ENCODE data around the gene VLDLR. TPM values are rescaled to one million over a fixed set of nuclear protein-coding genes. Genes with fewer than 3 reads are reported as not detected.

VLDLR gene
- total RNA-seq, 2 experiments from 2014 or later: 0.06 to 0.15 TPM

DNA sequence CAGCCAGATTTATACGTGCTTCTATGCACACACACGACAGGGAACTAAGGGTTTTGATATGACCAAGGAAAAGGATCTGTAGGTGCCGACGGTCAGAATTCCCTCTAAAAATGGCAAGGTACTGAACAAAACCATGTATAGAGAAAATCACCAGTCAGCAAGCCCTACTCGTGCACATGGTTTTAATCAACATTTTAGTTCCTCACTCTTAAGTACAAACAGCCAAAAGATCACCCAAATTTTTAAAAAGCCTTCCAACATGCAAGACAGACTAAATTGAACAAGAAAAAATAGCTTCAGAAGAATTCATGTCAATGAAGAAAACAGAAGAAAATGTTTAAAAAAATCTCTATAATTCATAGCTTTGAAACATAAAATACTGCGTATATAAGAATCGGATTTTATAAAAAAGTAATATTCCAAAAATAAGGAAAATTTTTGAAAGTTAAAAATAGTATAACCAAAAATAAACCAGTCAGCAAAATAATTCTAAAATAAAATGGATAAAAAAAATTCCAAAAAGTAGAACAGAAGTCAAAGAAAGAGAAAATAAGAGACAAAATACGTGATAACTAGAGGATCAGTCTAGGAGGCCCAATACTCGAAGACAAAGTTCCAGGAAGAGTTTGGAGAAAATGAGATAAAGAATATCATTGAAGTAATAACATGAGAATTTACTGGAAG is 52.7 kb downstream of the VLDLR start:
- H4K20me1 ChIP-seq (ENCODE audit: insufficient read depth, low read length): no peaks in the 10 kb centered on the region
- H3K9me3 ChIP-seq (ENCODE audit: low read length): no peaks in the 10 kb centered on the region
- H3K4me2 ChIP-seq (ENCODE audit: low read length): no peak overlapping the region
- H3K27ac ChIP-seq (ENCODE audit: low read depth, low read length, poor library complexity, severe bottlenecking): no peak overlapping the region
- ChIA-PET POLR2A (no interaction called here), CTCF (ENCODE audit: unreplicated experiment) (no interaction called here)
- intact Hi-C loops (cut with micrococcal nuclease; ENCODE audit: unreplicated experiment): no loop called here
- H3K9me2 ChIP-seq (ENCODE audit: insufficient read depth, low read length): no peaks in the 10 kb centered on the region
- TF ChIP-seq EZH2phosphoT487 (IDR thresholded peaks at IDR 0.05; ENCODE audit: borderline replicate concordance, low read depth, low read length) (no peak), CTCF (conservative IDR thresholded peaks at IDR 0.05; ENCODE audit: low read length) (no peak)
- no peaks in the 10 kb centered on the region for H3K4me1 ChIP-seq (ENCODE audit: insufficient read depth, low read length, poor library complexity, severe bottlenecking)
- no TSS peak for BruUV-seq (replicated peaks)
- no peak for DNase-seq (ENCODE audit: low spot score)
- no peaks in the 10 kb centered on the region for H3K36me3 ChIP-seq (ENCODE audit: insufficient read depth, low read length)
- no peaks in the 10 kb centered on the region for H3K79me2 ChIP-seq (ENCODE audit: insufficient read depth, low read depth, low read length)
- H3K4me3 ChIP-seq (ENCODE audit: low read depth, low read length, poor library complexity, severe bottlenecking): no peak overlapping the region
- no peak overlapping the region for H2AFZ ChIP-seq (ENCODE audit: low read length)

DNA sequence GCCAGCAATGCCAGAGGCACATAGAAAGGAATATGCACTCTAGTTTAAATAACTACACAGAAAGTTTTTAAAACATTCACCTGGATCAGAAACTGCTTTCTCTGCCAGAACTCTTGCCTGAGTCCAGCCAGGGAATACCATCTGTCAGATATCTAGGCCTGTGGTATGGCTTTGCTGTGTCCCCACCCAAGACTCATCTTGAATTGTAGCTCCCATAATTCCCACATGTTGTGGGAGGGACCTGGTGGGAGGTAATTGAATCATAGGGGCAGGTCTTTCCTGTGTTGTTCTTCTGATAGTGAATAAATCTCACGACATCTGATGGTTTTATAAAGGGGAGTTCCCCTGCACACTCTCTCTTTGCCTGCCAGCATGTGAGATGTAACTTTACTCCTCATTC is 54.2 kb downstream of the VLDLR start:
- H3K79me2 ChIP-seq (ENCODE audit: insufficient read depth, low read depth, low read length): no peaks in the 10 kb centered on the region
- ChIA-PET CTCF (ENCODE audit: unreplicated experiment) (no interaction called here), POLR2A (no interaction called here)
- no peaks in the 10 kb centered on the region for H3K36me3 ChIP-seq (ENCODE audit: insufficient read depth, low read length)
- H3K4me1 ChIP-seq (ENCODE audit: insufficient read depth, low read length, poor library complexity, severe bottlenecking): no peaks in the 10 kb centered on the region
- H3K4me3 ChIP-seq (ENCODE audit: low read depth, low read length, poor library complexity, severe bottlenecking): no peak overlapping the region
- no peak overlapping the region for H3K4me2 ChIP-seq (ENCODE audit: low read length)
- H4K20me1 ChIP-seq (ENCODE audit: insufficient read depth, low read length): no peaks in the 10 kb centered on the region
- no TSS peak for BruUV-seq (replicated peaks)
- intact Hi-C loops (cut with micrococcal nuclease; ENCODE audit: unreplicated experiment): no loop called here
- H3K27ac ChIP-seq (ENCODE audit: low read depth, low read length, poor library complexity, severe bottlenecking): no peak overlapping the region
- no peaks in the 10 kb centered on the region for H3K9me2 ChIP-seq (ENCODE audit: insufficient read depth, low read length)
- H2AFZ ChIP-seq (ENCODE audit: low read length): no peak overlapping the region
- H3K9me3 ChIP-seq (ENCODE audit: low read length): no peaks in the 10 kb centered on the region
- TF ChIP-seq CTCF (conservative IDR thresholded peaks at IDR 0.05; ENCODE audit: low read length) (no peak), EZH2phosphoT487 (IDR thresholded peaks at IDR 0.05; ENCODE audit: borderline replicate concordance, low read depth, low read length) (no peak)
- no peak for DNase-seq (ENCODE audit: low spot score)

DNA sequence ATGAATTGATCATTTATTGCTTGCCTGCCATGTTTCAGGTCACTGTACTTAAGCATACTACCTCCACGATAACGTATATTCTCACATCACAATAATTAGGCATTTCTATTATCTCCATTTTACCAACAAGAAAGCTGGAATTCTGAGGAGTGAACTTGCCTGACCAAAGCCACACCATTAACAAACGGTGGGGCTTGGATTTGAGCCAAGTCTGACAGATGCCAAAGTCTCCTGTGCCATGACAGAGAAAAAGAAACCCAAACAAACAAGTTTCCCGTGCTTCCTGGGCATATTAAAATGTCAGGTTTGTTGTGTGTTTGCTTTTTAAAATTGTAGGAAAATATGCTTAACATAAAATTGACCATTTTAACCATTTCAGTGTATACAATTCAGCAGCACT is 54.9 kb downstream of the VLDLR start:
- no peak for TF ChIP-seq CTCF (conservative IDR thresholded peaks at IDR 0.05; ENCODE audit: low read length)
- no peak for TF ChIP-seq EZH2phosphoT487 (IDR thresholded peaks at IDR 0.05; ENCODE audit: borderline replicate concordance, low read depth, low read length)
- intact Hi-C loops (cut with micrococcal nuclease; ENCODE audit: unreplicated experiment): no loop called here
- Histone ChIP-seq H3K36me3 (ENCODE audit: insufficient read depth, low read length) (no peaks in the 10 kb centered on the region), H3K4me3 (ENCODE audit: low read depth, low read length, poor library complexity, severe bottlenecking) (no peak overlapping the region), H2AFZ (ENCODE audit: low read length) (no peak overlapping the region), H3K27ac (ENCODE audit: low read depth, low read length, poor library complexity, severe bottlenecking) (no peak overlapping the region), H3K9me2 (ENCODE audit: insufficient read depth, low read length) (no peaks in the 10 kb centered on the region), H3K79me2 (ENCODE audit: insufficient read depth, low read depth, low read length) (no peaks in the 10 kb centered on the region), H3K9me3 (ENCODE audit: low read length) (no peaks in the 10 kb centered on the region), H3K4me2 (ENCODE audit: low read length) (no peak overlapping the region), H4K20me1 (ENCODE audit: insufficient read depth, low read length) (no peaks in the 10 kb centered on the region), H3K4me1 (ENCODE audit: insufficient read depth, low read length, poor library complexity, severe bottlenecking) (no peaks in the 10 kb centered on the region)
- ChIA-PET POLR2A (no interaction called here), CTCF (ENCODE audit: unreplicated experiment) (no interaction called here)
- no peak for DNase-seq (ENCODE audit: low spot score)
- no TSS peak for BruUV-seq (replicated peaks)

Measured in OCI-LY7 (cell line).